Uterus (tissue), 4 donors: ENCODE measurements around the gene DAZL. TPM values are rescaled to one million over a fixed set of nuclear protein-coding genes. Genes with fewer than 3 reads are reported as not detected.
"Not testable (repeated sequence)": the region's sequence is repeated elsewhere in the genome, so short reads cannot be mapped to it uniquely, and the experiment has no call there.

ENCODE experiments used
- DNase-seq, 2 donors: peaks; one replicate each; pipeline ENCODE4 v3.0.0-alpha.2; 2019 to 2020
- H3K27ac ChIP-seq, 2 donors: fragments of 200-600 bp; sonication (generic); 1 replicate in 1 of 2; 2 replicates in 1 of 2; pipeline ENCODE4 v1.5.1; 2016 to 2018
- H3K27me3 ChIP-seq, 2 donors: fragments of 200-600 bp; sonication (generic); one replicate each; pipeline ENCODE4 v1.5.1; 2018 to 2019; ENCODE audit warnings: control low read depth in 1 of 2
- H3K36me3 ChIP-seq, 2 donors: fragments of 200-600 bp; sonication (generic); one replicate each; pipeline ENCODE4 v1.5.1; 2019; ENCODE audit warnings: control low read depth in 1 of 2
- H3K4me1 ChIP-seq, 2 donors: fragments of 200-600 bp; sonication (generic); one replicate each; pipeline ENCODE4 v1.5.1; 2018 to 2019; ENCODE audit warnings: control low read depth in 1 of 2
- H3K4me3 ChIP-seq, 2 donors: fragments of 200-600 bp; sonication (generic); 1 replicate in 1 of 2; 2 replicates in 1 of 2; pipeline ENCODE4 v1.5.1; 2018 to 2019; ENCODE audit warnings: mild to moderate bottlenecking in 1 of 2
- H3K9me3 ChIP-seq, 2 donors: fragments of 200-600 bp; sonication (generic); one replicate each; pipeline ENCODE4 v1.5.1; 2019; ENCODE audit warnings: control low read depth in 1 of 2
- POLR2A ChIP-seq, 2 donors: fragments of 450-650 bp; IDR thresholded peaks; one replicate each; pipeline ENCODE4 v1.6.1; 2016; ENCODE audit warnings: antibody characterized with exemption in 2 of 2, mild to moderate bottlenecking in 1 of 2, moderate library complexity in 1 of 2
- intact Hi-C: fragments of 100-400 bp; cut with DNase I; formaldehyde crosslinking; loops from one replicate; pipeline ENCODE4 v1.15.1; 2023; ENCODE audit warnings: low total_unique reads
- total RNA-seq, 4 donors: library from RNA; depleted of rRNA in 3 of 4; stranded (reverse); fragments of >200 nt in 3 of 4; gene quantifications; one replicate each; pipeline versions ENCODE4 v1.1.0 to v1.2.4, GENCODE V29; 2014 to 2023
- TF ChIP-seq, protein P1 (sequence below), 4 experiments: fragments of 200-600 bp in 2 of 4; fragments of 450-650 bp in 2 of 4; sonication (generic) in 2 of 4; IDR thresholded peaks; one replicate each; pipeline ENCODE4 v1.5.1; 2016 to 2019; ENCODE audit warnings: antibody characterized with exemption in 4 of 4, mild to moderate bottlenecking in 2 of 4, moderate library complexity in 1 of 4
- donor health status: DM: yes; HTN: yes; CAD: no.

DAZL gene
- total RNA-seq, 4 donors from 2014 or later: 0.21 TPM; not detected in 3

DNA sequence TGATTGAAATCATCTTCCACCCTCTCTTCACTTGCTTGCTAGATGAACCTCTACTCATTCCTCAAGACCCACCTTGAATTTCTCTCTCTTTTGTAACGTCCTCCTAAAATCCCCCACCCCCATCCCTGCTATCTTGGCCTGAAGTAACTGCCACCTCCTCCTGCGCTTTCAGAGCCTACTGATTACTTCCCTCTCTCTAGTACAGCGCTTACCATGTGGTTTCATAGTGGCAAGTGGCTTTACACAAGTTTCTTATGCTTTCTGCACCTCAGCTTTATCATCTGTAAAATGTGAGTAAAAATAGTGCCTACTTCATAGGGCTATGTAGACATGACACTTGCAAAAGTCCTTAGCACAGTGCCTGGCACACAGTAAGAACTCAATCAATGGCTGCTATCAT is 28.7 kb upstream of the DAZL start:
- no peaks in the 10 kb centered on the region for H3K9me3 ChIP-seq
- DNase-seq: no peak
- intact Hi-C loops: no loop called here
- H3K4me1 ChIP-seq: no peaks in the 10 kb centered on the region
- H3K27ac ChIP-seq: no peak overlapping the region
- TF ChIP-seq, protein P1, sequence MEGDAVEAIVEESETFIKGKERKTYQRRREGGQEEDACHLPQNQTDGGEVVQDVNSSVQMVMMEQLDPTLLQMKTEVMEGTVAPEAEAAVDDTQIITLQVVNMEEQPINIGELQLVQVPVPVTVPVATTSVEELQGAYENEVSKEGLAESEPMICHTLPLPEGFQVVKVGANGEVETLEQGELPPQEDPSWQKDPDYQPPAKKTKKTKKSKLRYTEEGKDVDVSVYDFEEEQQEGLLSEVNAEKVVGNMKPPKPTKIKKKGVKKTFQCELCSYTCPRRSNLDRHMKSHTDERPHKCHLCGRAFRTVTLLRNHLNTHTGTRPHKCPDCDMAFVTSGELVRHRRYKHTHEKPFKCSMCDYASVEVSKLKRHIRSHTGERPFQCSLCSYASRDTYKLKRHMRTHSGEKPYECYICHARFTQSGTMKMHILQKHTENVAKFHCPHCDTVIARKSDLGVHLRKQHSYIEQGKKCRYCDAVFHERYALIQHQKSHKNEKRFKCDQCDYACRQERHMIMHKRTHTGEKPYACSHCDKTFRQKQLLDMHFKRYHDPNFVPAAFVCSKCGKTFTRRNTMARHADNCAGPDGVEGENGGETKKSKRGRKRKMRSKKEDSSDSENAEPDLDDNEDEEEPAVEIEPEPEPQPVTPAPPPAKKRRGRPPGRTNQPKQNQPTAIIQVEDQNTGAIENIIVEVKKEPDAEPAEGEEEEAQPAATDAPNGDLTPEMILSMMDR (IDR thresholded peaks at IDR 0.05): no peak
- TF ChIP-seq POLR2A (IDR thresholded peaks at IDR 0.05): no peak
- no peak overlapping the region for H3K4me3 ChIP-seq
- H3K36me3 ChIP-seq: no peaks in the 10 kb centered on the region
- no peaks in the 10 kb centered on the region for H3K27me3 ChIP-seq

DNA sequence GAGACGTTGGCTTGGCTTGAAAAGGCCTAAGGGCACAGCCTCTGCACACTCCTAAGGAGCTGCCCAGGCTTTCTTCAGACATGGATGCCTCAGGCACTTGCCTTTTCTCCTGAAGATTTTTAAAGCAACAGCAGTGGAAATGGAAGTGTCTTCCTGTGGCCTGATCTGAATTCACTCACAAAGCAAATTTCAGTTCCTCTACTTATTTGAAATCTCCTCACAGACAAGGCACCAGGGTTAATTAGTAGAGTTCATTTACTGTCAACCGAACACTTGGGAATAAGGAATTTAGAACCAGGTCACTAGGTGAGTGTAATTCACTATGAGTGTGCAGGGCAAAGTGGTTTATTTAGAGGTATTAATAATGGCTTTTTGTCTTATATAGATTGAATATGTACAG is 27.2 kb upstream of the DAZL start:
- H3K9me3 ChIP-seq: no peaks in the 10 kb centered on the region
- H3K4me1 ChIP-seq: no peaks in the 10 kb centered on the region
- H3K27me3 ChIP-seq: no peaks in the 10 kb centered on the region
- DNase-seq: no peak
- no peak overlapping the region for H3K27ac ChIP-seq
- H3K4me3 ChIP-seq: no peak overlapping the region
- TF ChIP-seq, protein P1 (IDR thresholded peaks at IDR 0.05): no peak
- no peak for TF ChIP-seq POLR2A (IDR thresholded peaks at IDR 0.05)
- no peaks in the 10 kb centered on the region for H3K36me3 ChIP-seq
- intact Hi-C loops: no loop called here

DNA sequence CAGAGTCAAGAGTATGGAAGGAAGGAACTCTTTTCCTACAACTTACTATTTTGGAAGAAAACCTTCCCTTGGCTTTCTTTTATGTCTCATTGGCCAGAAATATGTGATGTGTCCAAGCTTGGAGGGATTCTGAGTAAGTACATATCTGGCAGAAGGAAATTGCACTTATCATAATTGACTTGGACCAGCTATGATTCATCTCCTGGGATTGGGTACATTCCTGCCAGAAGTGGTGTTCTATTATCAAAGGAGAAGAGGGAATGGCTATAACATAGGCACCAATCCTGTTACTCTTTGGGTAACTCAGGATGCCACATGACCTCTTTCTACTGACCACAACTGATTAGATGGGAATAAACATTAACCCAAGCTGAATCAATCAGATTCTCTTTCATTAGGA is 13.5 kb upstream of the DAZL start:
- Histone ChIP-seq H3K27ac (no peak overlapping the region), H3K27me3 (no peaks in the 10 kb centered on the region), H3K9me3 (no peaks in the 10 kb centered on the region), H3K36me3 (no peaks in the 10 kb centered on the region), H3K4me3 (no peak overlapping the region), H3K4me1 (no peaks in the 10 kb centered on the region)
- TF ChIP-seq, protein P1 (IDR thresholded peaks at IDR 0.05): no peak
- no peak for TF ChIP-seq POLR2A (IDR thresholded peaks at IDR 0.05)
- no peak for DNase-seq
- intact Hi-C loops: no loop called here

DNA sequence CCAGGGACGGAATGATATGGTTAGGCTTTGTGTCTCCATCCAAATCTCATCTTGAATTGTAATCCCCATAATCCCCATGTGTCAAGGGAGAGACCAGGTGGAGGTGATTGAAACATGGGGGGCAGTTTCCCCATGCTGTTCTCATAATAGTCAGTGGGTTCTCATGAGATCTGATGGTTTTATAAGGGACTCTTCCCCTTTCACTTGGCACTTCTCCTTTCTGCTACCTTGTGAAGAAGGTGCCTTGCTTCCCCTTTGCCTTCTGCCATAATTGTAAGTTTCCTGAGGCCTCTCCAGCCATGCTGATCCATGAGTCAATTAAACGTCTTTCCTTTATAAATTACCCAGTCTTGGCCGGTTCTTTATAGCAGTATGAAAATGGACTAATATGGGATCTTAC is 11.9 kb upstream of the DAZL start:
- H3K9me3 ChIP-seq, H3K4me3 ChIP-seq, H3K27me3 ChIP-seq, H3K36me3 ChIP-seq, H3K27ac ChIP-seq, intact Hi-C loops, DNase-seq, H3K4me1 ChIP-seq: not testable (repeated sequence)

DNA sequence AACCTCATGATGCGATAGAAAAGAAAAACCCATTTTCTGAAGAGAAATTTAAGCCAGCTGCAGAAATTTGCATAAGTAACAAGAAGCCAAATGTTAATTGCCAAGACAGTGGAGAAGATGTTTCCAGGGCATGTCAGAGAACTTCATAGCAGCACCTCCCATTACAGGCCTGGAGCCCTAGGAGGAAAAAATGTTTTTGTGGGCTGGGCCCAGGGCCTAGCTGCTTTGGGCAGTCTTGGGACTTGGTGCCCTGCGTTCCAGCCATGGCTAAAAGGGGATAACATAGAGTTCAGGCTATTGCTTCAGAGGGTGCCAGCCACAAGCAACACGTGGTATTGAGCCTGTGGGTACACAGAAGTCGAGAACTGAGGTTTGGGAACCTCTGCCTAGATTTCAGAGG is 10.9 kb upstream of the DAZL start:
- no peak for TF ChIP-seq POLR2A (IDR thresholded peaks at IDR 0.05)
- TF ChIP-seq, protein P1 (IDR thresholded peaks at IDR 0.05): no peak
- Histone ChIP-seq H3K27ac (no peak overlapping the region), H3K4me1 (no peaks in the 10 kb centered on the region), H3K9me3 (no peaks in the 10 kb centered on the region), H3K4me3 (no peak overlapping the region), H3K36me3 (no peaks in the 10 kb centered on the region), H3K27me3 (no peaks in the 10 kb centered on the region)
- intact Hi-C loops: no loop called here
- DNase-seq: no peak
